ENCODE data around the gene PNPLA1.

Gene PNPLA1

GRCh38 chr6:36269834-36270705 lies at the start of gene PNPLA1:
TSS of gene PNPLA1 (plus strand) at chr6:36270060. CDS start at chr6:36270460, 400 bp downstream.
- DNase-seq (ENCODE audit: low spot score): no peak

- DNase-seq (ENCODE audit: low spot score): no peak
These were observed 49.6 kb upstream of the PNPLA1 start for GRCh38 chr6:36220226-36220625.

GRCh38 chr6:36221674-36222073 lies 48.2 kb upstream of the PNPLA1 start:
- no peak for DNase-seq (ENCODE audit: low spot score)

- DNase-seq (ENCODE audit: low spot score): no peak
These were observed 46.9 kb upstream of the PNPLA1 start for GRCh38 chr6:36222924-36223323.

- no peak for DNase-seq (ENCODE audit: low spot score)
These were observed 46.2 kb upstream of the PNPLA1 start for GRCh38 chr6:36223706-36224105.

- DNase-seq (ENCODE audit: low spot score): no peak
These were observed 44.9 kb upstream of the PNPLA1 start for GRCh38 chr6:36224918-36225461.

GRCh38 chr6:36226438-36227047 lies 43.3 kb upstream of the PNPLA1 start:
- no peak for DNase-seq (ENCODE audit: low spot score)

- no peak for DNase-seq (ENCODE audit: low spot score)
These were observed 42.3 kb upstream of the PNPLA1 start for GRCh38 chr6:36227379-36228228.

GRCh38 chr6:36229223-36229622 lies 40.6 kb upstream of the PNPLA1 start:
- no peak for DNase-seq (ENCODE audit: low spot score)

- no peak for DNase-seq (ENCODE audit: low spot score)
These were observed 39.5 kb upstream of the PNPLA1 start for GRCh38 chr6:36230371-36230770.

GRCh38 chr6:36232172-36232571 lies 37.7 kb upstream of the PNPLA1 start:
- no peak for DNase-seq (ENCODE audit: low spot score)

- DNase-seq (ENCODE audit: low spot score): no peak
These were observed 34.6 kb upstream of the PNPLA1 start for GRCh38 chr6:36235309-36235708.

- no peak for DNase-seq (ENCODE audit: low spot score)
These were observed 34.0 kb upstream of the PNPLA1 start for GRCh38 chr6:36235862-36236261.

GRCh38 chr6:36239774-36240173 lies 30.1 kb upstream of the PNPLA1 start:
- DNase-seq (ENCODE audit: low spot score): no peak

GRCh38 chr6:36241728-36242127 lies 28.1 kb upstream of the PNPLA1 start:
- no peak for DNase-seq (ENCODE audit: low spot score)

- DNase-seq (ENCODE audit: low spot score): no peak
These were observed 27.7 kb upstream of the PNPLA1 start for GRCh38 chr6:36242161-36242560.

- DNase-seq (ENCODE audit: low spot score): no peak
These were observed 27.2 kb upstream of the PNPLA1 start for GRCh38 chr6:36242626-36243025.

- DNase-seq (ENCODE audit: low spot score): peak; percentile 27
These were observed 26.2 kb upstream of the PNPLA1 start for GRCh38 chr6:36243562-36244212.

- DNase-seq (ENCODE audit: low spot score): no peak
These were observed 25.1 kb upstream of the PNPLA1 start for GRCh38 chr6:36244641-36245280.

GRCh38 chr6:36245572-36246061 lies 24.2 kb upstream of the PNPLA1 start:
- no peak for DNase-seq (ENCODE audit: low spot score)
